ES-I3 (cell line): ENCODE results near the gene SETD7.

Experiments
- H3K36me3 ChIP-seq: 2 replicates; pipeline ENCODE4 v1.6.1; 2013; ENCODE audit warnings: mild to moderate bottlenecking, low read length, control low read depth, moderate library complexity; ENCODE audit not compliant: insufficient read depth
- H3K4me1 ChIP-seq: 2 replicates; pipeline ENCODE4 v1.6.1; 2013; ENCODE audit warnings: mild to moderate bottlenecking, control low read depth, low read length; ENCODE audit not compliant: insufficient read depth
- H3K9ac ChIP-seq: 2 replicates; pipeline ENCODE4 v1.6.1; 2013; ENCODE audit warnings: low read depth, mild to moderate bottlenecking, low read length, moderate library complexity
- H3K9me3 ChIP-seq: 2 replicates; pipeline ENCODE4 v1.6.1; 2013; ENCODE audit warnings: mild to moderate bottlenecking, low read length, moderate library complexity; ENCODE audit not compliant: control insufficient read depth, insufficient read depth

The SETD7 gene

DNA sequence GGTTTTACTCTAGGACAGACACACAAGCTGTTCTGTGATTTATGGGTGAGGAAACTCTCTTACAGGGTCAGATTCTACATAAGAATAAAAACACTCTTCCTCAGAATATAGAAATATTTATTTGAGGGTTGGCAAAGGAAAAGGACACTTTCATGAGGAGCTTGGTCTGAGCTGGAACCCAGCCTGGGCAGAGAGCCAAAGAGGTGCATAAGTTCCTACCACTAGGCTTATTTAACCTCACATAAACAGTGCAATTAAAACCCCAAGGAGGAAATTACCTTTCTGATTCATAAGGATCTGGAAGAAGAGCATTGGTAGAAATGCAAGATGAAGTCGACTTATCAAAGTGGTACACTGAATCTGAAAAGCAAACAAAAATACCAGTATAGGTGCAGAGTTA lies 32.9 kb downstream of the SETD7 start:
- no peak overlapping the region for H3K9ac ChIP-seq
- 0 out of 2 replicates have a peak, but pooled peaks cover 6% of the 10 kb centered on the region for H3K36me3 ChIP-seq
- H3K4me1 ChIP-seq: no peaks in the 10 kb centered on the region
- H3K9me3 ChIP-seq: no peaks in the 10 kb centered on the region

DNA sequence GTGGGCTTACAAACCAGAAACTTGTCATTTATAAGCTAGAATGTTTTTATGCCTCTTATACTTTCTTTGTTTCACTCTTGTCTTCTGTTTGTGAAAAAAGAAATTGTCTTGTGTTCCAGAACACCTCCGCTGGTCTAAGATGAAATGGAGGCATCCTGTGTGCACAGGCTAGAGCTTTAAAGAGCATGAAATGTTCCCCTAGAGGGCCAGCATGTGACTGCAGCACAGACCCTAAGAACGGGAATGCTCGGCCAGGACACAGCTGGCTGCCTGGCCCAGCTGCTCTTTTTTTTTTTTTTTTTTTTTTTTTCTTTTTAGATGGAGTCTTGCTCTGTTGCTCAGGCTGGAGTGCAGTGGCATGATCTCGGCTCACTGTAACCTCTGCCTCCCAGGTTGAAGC lies 33.6 kb downstream of the SETD7 start:
- H3K9ac ChIP-seq: no peak overlapping the region
- 0 out of 2 replicates have a peak, but pooled peaks cover 6% of the 10 kb centered on the region for H3K36me3 ChIP-seq
- H3K4me1 ChIP-seq: no peaks in the 10 kb centered on the region
- no peaks in the 10 kb centered on the region for H3K9me3 ChIP-seq

DNA sequence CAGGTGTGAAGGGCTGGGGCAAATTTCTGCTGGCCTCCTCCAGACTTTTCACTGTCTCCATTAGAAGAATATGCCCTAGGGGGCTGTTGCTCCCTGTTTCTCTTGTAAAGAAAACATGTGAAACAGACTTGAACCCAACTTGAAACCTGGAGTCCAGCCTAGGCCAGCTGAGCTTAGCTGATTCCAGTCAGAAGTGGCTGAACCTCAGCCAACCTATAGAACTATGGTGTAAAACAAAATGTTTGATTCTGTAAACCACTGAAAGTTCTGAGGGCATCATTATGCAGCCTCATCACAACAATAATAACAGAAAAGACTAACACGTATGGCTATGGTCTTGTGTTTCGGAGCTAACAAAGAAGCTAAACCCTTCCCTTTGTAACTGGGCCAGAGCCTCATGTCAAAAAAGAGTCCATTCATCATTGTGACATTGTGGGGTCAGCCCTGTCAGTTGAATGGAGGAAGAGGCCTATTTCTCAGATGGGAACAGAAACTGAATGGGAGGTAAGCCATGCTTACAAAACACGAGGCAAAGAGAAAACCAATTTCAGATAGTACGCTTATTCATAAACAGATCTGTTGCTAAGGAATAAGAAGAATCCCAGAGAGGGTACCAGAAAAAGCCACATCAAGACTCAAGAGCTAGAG lies 34.1 kb downstream of the SETD7 start:
- Histone ChIP-seq H3K4me1 (no peaks in the 10 kb centered on the region), H3K9me3 (no peaks in the 10 kb centered on the region), H3K36me3 (peaks cover 6% of the 10 kb centered on the region; the same call in 1 of the 2 replicates), H3K9ac (no peak overlapping the region)

DNA sequence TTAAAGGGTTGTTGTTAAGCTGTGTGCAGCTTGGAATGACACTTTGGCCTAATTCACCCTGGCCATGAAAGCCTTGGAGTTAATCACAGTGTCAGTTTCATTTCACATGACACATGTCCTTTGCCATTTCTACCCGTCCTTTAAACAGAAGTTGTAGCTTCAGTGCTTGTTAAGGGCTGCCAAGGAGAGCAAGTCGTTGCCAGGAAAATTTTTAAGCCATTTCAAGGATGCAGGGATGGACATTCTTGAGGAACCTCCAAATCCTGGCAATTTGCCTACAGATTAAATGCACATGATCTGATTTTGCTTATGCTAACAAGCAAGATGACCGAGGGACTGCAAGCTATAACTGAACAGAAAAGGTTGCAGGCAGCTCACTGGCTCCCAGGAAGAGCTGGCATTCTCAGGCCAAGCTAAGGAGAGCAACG lies 40.5 kb downstream of the SETD7 start:
- H3K36me3 ChIP-seq: peaks cover 9% of the 10 kb centered on the region
- H3K4me1 ChIP-seq: peaks cover 8% of the 10 kb centered on the region; the same call in 1 of the 2 replicates
- H3K9me3 ChIP-seq: no peaks in the 10 kb centered on the region; the same call in 1 of the 2 replicates
- no peak overlapping the region for H3K9ac ChIP-seq

DNA sequence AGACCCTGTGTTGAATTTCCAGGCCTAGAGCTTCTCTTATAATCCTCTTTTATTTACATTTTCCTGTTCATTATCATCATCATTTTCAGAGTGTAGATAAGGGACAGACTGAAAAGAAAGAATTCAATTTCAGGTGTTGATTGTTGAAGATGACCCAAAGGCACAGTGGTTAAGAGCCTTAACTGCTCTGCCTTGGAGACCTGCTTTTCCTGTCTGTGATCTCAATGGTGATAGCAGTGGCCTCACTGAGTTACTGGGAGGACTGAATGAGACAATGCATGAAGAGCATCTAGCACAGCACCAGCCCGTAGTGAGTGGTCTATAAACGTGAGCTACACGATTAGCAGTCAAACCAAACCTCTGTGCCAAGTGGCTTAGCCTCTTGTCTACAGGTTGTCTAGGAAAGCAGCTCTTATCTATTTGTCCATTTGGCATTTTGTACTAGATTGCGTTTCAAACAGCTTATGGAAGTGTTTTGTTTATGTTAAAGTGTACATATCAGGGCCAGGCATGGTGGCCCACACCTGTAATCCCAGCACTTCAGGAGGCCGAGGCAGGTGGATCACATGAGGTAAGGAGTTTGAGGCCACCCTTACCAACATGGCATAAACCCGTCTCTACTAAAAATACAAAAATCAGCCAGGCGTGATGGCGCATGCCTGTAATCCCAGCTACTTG lies 41.5 kb downstream of the SETD7 start:
- Histone ChIP-seq H3K9me3 (no peaks in the 10 kb centered on the region; the same call in 1 of the 2 replicates), H3K4me1 (peaks cover 8% of the 10 kb centered on the region; the same call in 1 of the 2 replicates), H3K36me3 (peaks cover 9% of the 10 kb centered on the region), H3K9ac (no peak overlapping the region)

DNA sequence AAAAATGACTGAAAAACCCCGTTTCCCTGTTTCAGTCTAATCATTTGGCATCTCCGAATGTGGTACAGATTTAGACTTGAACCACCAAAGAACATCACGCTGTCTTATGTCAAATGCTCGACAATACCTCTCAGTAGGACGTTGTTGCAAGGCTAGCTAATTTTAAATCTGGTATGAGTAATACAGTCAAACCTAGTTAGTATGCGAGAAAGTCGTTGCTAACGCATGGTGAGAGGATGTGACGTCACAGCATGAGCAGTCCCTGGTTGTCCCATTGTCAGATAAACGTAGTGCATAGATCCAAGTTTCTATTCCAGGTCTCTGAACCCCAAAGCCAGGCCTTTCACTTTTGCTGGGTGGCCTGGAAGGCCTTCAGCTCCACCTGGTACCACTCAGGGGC lies 44.7 kb downstream of the SETD7 start:
- peaks cover 9% of the 10 kb centered on the region for H3K36me3 ChIP-seq
- no peaks in the 10 kb centered on the region; the same call in 1 of the 2 replicates for H3K9me3 ChIP-seq
- H3K9ac ChIP-seq: no peak overlapping the region
- peaks cover 8% of the 10 kb centered on the region; the same call in 1 of the 2 replicates for H3K4me1 ChIP-seq

DNA sequence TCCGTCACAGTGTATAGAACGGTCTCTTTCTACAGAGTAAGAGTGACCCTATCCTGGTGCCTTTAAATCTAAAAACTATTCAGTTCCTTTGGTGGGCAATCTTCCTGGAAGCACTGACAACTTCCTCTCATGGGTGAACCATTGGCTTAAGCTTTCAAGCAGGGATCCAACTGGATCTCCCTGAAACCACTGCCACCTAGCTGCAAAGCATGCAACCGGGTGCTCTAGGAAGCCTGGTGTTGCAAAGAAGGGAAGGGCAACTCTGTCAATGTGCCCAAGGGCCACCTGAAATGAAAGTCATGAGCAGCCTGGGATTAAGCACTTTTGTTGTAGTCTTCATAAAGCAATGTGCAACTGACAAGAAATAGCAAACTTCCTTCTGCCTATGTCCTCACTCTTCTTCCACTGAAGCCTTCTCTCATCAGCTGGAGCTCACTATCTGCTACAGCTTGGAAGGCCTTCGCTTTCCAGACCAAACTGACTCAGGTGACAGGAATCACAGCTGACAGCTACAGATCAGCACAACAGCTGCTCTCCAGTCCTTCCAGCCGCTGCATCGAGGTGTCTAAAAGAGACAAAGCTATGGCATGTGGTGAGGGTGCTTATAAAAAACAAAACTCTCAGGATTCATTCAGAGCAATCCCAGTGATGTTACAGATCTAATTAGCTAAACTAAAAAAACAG lies 46.1 kb downstream of the SETD7 start:
- H3K36me3 ChIP-seq: no peaks in the 10 kb centered on the region; the same call in none of the 2 replicates
- H3K4me1 ChIP-seq: peaks cover 8% of the 10 kb centered on the region; the same call in 1 of the 2 replicates
- H3K9me3 ChIP-seq: no peaks in the 10 kb centered on the region; the same call in 1 of the 2 replicates
- H3K9ac ChIP-seq: no peak overlapping the region

DNA sequence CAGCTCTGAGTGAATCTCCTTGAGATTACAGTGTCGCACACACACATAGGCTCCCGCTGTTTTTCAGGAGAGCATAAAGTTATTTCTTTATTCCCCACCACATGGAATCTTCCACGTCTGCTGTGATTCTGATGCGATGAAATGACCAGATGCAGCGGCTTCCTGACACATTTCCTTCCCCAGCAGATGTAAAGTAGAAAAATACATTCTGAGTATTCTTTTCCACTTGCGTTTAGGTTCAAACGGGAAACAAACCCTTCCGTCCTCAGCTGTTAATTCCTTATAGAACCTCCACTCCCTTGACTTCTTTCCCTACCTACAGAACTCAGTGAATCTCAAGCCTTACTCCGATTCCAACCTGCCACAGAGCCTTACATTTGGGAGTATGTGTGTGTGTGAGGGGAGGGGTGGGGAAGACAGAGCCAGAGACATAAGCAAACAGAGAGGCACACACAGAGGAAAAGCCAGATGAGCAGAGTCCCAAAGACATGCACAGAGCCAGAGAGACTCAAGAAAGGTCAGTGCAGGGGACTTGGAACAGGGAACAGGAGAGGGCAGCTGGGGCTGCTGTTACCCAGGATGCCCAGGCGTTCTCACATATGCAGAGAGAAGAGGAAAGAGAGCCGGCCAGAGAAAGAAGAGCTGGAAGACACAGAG lies 47.3 kb downstream of the SETD7 start:
- Histone ChIP-seq H3K36me3 (no peaks in the 10 kb centered on the region; the same call in none of the 2 replicates), H3K9ac (no peak overlapping the region), H3K9me3 (no peaks in the 10 kb centered on the region; the same call in 1 of the 2 replicates)

DNA sequence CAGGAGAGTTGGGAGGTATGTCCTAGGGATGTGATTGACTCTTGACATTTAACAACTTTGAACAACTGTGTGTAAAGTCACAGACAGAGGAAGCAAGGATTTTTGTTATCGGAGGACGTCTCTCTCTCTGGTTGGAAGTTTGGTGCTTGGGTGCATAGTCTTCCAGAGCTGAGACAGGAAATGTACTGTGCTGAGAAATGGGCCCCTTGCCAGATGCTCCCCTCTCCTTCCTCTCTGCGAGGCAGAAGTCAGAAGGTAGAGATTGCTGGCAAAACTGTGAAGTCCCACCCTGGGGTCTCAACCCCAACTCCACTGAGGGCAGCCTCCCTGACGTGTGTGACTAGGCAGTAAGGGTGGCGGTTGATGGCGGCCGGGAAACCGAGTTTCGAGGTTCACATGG lies 49.2 kb downstream of the SETD7 start:
- Histone ChIP-seq H3K36me3 (no peaks in the 10 kb centered on the region; the same call in 1 of the 2 replicates), H3K4me1 (peaks cover 12% of the 10 kb centered on the region; the same call in 1 of the 2 replicates), H3K9me3 (no peaks in the 10 kb centered on the region), H3K9ac (no peak overlapping the region)

More for the DNA sequence above, 47.3 kb downstream of the SETD7 start:
- H3K4me1 ChIP-seq: peaks cover 8% of the 10 kb centered on the region; the same call in 1 of the 2 replicates

DNA sequence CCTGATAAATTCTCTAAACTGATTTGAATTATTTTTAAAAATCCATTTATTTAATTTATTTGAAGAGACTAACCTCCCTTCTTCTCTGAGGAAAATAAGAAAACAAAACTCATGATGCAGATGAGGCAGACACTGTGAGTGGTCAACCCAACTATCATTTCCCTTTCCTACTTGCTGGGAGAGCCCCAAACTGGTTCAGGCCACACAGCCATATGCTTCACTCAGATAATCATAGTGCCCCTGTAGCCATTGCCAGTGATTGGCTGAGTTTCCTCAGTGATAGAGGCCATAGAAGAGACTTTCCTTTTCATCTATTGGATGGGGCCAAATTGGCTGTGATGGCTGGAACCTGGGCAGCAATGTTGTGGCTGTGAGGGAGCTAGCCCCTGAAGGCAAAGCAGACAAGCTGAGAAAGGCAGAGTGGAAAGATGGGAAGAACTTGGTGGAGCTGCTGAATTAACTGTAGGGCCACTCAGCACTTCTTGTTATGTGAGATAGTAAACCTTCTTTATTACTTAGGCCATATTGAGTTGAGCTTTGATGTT lies 52.3 kb downstream of the SETD7 start:
- H3K9ac ChIP-seq: no peak overlapping the region
- H3K36me3 ChIP-seq: no peaks in the 10 kb centered on the region
- peaks cover 5% of the 10 kb centered on the region; the same call in 1 of the 2 replicates for H3K4me1 ChIP-seq
- H3K9me3 ChIP-seq: no peaks in the 10 kb centered on the region

DNA sequence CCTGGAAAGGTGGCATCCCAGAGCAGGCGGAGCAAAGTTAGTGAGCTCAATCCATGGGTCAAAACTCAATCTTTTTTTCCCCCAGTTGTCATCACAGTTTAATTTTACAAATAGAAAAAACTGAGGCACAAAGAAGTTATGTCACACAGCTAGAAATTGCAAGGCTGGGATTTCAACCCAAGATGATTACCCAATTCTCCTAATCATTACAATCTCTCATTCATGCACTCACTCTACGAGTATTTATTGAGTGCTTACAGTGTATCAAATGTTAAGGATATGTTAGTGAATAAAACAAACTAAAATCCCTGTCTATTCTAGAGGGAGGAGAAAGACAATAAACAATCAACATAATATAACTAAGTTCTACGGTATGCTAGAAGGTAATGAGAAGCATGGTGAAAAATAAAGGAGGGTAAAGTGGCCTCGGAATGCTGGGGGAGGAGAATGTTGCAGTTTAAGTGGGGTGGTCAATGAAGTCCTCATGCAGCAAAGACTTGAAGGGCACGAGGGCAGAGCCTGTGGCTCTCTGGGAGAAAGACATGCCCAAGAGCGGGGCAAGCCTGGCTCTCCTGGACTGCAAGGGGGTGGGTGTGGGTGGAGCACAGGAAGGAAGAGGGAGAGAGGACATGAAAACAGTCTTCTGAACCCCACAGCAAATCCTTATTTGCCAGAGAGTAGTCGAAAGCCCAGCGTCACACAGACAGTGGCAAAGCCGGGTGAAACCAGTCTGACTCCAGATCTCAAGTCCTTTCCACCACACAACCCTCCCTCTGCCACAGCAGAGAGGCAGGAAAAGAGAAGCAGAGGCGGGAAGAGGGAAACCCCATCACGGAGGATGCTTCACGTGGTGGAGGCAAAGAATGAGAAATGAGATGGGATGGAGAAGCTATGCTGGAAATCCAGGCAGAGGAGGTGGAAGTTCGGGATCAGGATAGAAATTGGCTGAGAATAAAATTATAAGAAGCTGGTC lies 53.8 kb downstream of the SETD7 start:
- no peak overlapping the region for H3K9ac ChIP-seq
- H3K36me3 ChIP-seq: no peaks in the 10 kb centered on the region
- H3K9me3 ChIP-seq: no peaks in the 10 kb centered on the region
- H3K4me1 ChIP-seq: peaks cover 5% of the 10 kb centered on the region; the same call in 1 of the 2 replicates

DNA sequence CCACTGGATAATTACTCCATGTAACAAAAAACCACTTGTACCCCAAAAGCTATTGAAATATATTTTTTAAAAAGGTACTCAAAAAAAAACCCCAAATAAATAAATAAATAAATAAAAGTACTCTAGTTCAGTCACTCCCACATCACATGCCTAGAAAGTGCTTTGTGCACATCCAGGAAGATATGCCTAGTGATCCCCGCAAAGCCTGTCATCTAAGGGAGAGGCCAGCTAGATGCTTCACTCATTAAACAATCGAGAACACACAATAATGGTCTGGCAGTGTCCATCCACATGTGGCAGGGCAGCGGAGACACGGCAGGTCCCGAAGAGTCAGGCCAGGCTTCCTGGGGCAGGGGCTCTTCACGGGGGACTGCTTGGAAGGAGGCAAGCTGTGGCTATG lies 54.5 kb downstream of the SETD7 start:
- no peaks in the 10 kb centered on the region for H3K9me3 ChIP-seq
- H3K4me1 ChIP-seq: peaks cover 5% of the 10 kb centered on the region; the same call in 1 of the 2 replicates
- H3K36me3 ChIP-seq: no peaks in the 10 kb centered on the region
- H3K9ac ChIP-seq: no peak overlapping the region

DNA sequence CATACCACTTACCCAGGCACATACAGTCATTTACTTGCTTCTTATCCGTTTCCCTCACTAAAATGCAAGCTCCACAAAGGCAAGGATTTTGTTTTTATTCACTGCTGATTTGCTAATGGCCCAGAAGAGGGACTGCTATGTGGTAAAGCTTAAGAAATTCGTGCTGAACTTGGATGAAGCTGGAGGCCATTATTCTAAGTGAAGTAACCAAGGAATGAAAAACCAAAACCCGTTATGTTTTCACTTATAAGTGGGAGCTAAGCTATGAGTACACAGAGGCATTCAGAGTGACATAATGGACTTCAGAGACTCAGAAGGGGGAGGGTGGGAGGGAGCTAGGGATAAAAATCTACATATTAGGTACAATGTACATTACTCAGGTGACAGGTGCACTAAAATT lies 54.9 kb downstream of the SETD7 start:
- H3K4me1 ChIP-seq: peaks cover 5% of the 10 kb centered on the region; the same call in 1 of the 2 replicates
- H3K9ac ChIP-seq: no peak overlapping the region
- no peaks in the 10 kb centered on the region for H3K36me3 ChIP-seq
- H3K9me3 ChIP-seq: no peaks in the 10 kb centered on the region
